HepG2 (cell line): ENCODE data around the gene JPH2. TPM values are rescaled to one million over a fixed set of nuclear protein-coding genes. Genes with fewer than 3 reads are reported as not detected.

Experiments used
- ATAC-seq: fragments of 200-7000 bp; cut with Tn5 transposase; 3 replicates; pipeline ENCODE4 v1.9.1; 2020; ENCODE audit warnings: mild to moderate bottlenecking, moderate library complexity
- BruUV-seq: library from RNA; stranded (reverse); fragments of 400-500 nt; replicated peaks from 2 replicates; lab custom pipeline; 2021; lab: Mats Ljungman, UMichigan
- CTCF ChIA-PET: fragments of 300-600 bp; formaldehyde crosslinking; extraction: SDS; loops from one replicate; lab custom pipeline; 2021; ENCODE audit warnings: low total read pairs, inconsistent platforms, low intra/inter-chr PET ratio; lab: Yijun Ruan, JAX
- POLR2A ChIA-PET: fragments of 350-600 bp; sonication (Branson Sonifier 250); formaldehyde crosslinking; loops from one replicate; lab custom pipeline; 2020; ENCODE audit warnings: antibody characterized with exemption, inconsistent platforms; lab: Yijun Ruan, JAX
- DNase-seq: peaks from one replicate; pipeline ENCODE4 v3.0.0-alpha.2; 2015; ENCODE audit warnings: low spot score
- FAIRE-seq: peaks from 3 replicates; lab custom pipeline; 2011; peaks lifted over from hg19 to GRCh38; lab: Jason Lieb, UNC
- H2AFZ ChIP-seq: one replicate; pipeline ENCODE4 v1.6.1; 2011; ENCODE audit warnings: low read length, inconsistent platforms
- H3K27ac ChIP-seq: fragments of 300-600 bp; 3 replicates; pipeline ENCODE4 v1.8.0; 2011; ENCODE audit warnings: mixed run types, mild to moderate bottlenecking, mixed read lengths, low read length, inconsistent platforms; ENCODE audit not compliant: insufficient read depth; ENCODE audit errors: extremely low read length
- H3K27me3 ChIP-seq, 2 experiments: fragments of 200-600 bp in 1 of 2; 2 replicates in 1 of 2; 3 replicates in 1 of 2; pipeline versions ENCODE4 v1.6.0 to v1.8.0; 2011; ENCODE audit warnings: low read length in 2 of 2, mild to moderate bottlenecking in 2 of 2, moderate library complexity in 2 of 2, inconsistent platforms in 1 of 2; ENCODE audit not compliant: insufficient read depth in 2 of 2, control insufficient read depth in 1 of 2
- H3K36me3 ChIP-seq, 2 experiments: fragments of 200-600 bp in 1 of 2; replicated peaks in 1 of 2; 2 replicates in 1 of 2; 3 replicates in 1 of 2; pipeline versions ENCODE4 v1.5.1 to v1.8.0; 2011; ENCODE audit warnings: low read length in 2 of 2, inconsistent platforms in 1 of 2; ENCODE audit not compliant: insufficient read depth in 2 of 2, control insufficient read depth in 1 of 2
- H3K4me1 ChIP-seq: 2 replicates; pipeline ENCODE4 v1.5.1; 2012; ENCODE audit warnings: low read length, inconsistent platforms; ENCODE audit not compliant: insufficient read depth
- H3K4me2 ChIP-seq: 2 replicates; pipeline ENCODE4 v1.6.0; 2011; ENCODE audit warnings: low read depth, low read length, inconsistent platforms
- H3K4me3 ChIP-seq, 3 experiments: fragments of 200-600 bp in 1 of 3; sonication (generic), shearing (Covaris generic) in 1 of 3; replicated peaks in 1 of 3; 2 replicates each; pipeline ENCODE4 v1.5.1; 2011 to 2016; ENCODE audit warnings: low read length in 3 of 3, inconsistent platforms in 2 of 3, low read depth in 2 of 3, mild to moderate bottlenecking in 2 of 3, control low read depth in 1 of 3, mixed read lengths in 1 of 3; ENCODE audit not compliant: insufficient read depth in 1 of 3
- H3K79me2 ChIP-seq: one replicate; pipeline ENCODE4 v1.6.1; 2011; ENCODE audit warnings: low read length, inconsistent platforms; ENCODE audit not compliant: insufficient read depth
- H3K9ac ChIP-seq: 2 replicates; pipeline ENCODE4 v1.6.0; 2011; ENCODE audit warnings: mild to moderate bottlenecking, low read depth, low read length, inconsistent platforms; ENCODE audit not compliant: insufficient read depth
- H3K9me3 ChIP-seq: 2 replicates; pipeline ENCODE4 v1.5.1; 2012; ENCODE audit warnings: mild to moderate bottlenecking, low read length
- H4K20me1 ChIP-seq: 2 replicates; pipeline ENCODE4 v1.6.0; 2011; ENCODE audit warnings: inconsistent platforms, mild to moderate bottlenecking, low read length, moderate library complexity; ENCODE audit not compliant: insufficient read depth
- CC2D1A ChIP-seq: sonication (generic); formaldehyde crosslinking; IDR thresholded peaks from 2 replicates; pipeline ENCODE4 v1.8.1; 2023; ENCODE audit warnings: mild to moderate bottlenecking, missing genetic modification reagents
- NFE2L2 ChIP-seq: fragments of 150-350 bp; IDR thresholded peaks from 2 replicates; pipeline ENCODE4 v1.6.1; 2014; ENCODE audit warnings: low read length
- TCF7 ChIP-seq: sonication (generic); IDR thresholded peaks from 2 replicates; pipeline ENCODE4 v1.6.1; 2016; ENCODE audit warnings: antibody characterized with exemption, low read depth
- WGBS: methylation state at CpG from one replicate; pipeline ENCODE4 v1.1.6; 2017; ENCODE audit warnings: low lambda C conversion rate; 5-methylcytosine and 5-hydroxymethylcytosine counted together
- in situ Hi-C: cut with HindIII; loops from 2 replicates; pipeline ENCODE4 v1.10.0; 2017; ENCODE audit warnings: low pct_unique_long_range_greater_than_20kb; ENCODE audit not compliant: extremely low pct_ligation_motif_present
- intact Hi-C: fragments of 100-400 bp; cut with micrococcal nuclease; formaldehyde crosslinking; loops from one replicate; pipeline ENCODE4 v1.10.0; 2022; ENCODE audit not compliant: unreplicated experiment
- polyA plus RNA-seq, 8 experiments: library from polyadenylated mRNA; depleted of rRNA in 3 of 8; stranded (reverse) in 7 of 8; unstranded in 1 of 8; fragments of >200 nt; fragmentation: Illumina TruSeq in 4 of 8; extraction: Trizol in 4 of 8; gene quantifications; 2 replicates each; pipeline versions ENCODE4 v1.2.1 to v1.2.3, GENCODE V29; 2011 to 2016; ENCODE audit warnings: low read depth in 4 of 8, missing spikeins in 1 of 8, mixed read lengths in 1 of 8; ENCODE audit not compliant: insufficient read depth in 1 of 8
- total RNA-seq, 5 experiments: library from RNA; depleted of rRNA; stranded (reverse); fragments of >200 nt; fragmentation: Illumina TruSeq; extraction: Trizol; gene quantifications; 2 replicates each; pipeline ENCODE4 v1.2.3, GENCODE V29; 2016; ENCODE audit warnings: low read depth in 1 of 5
- TF ChIP-seq, protein P1 (sequence below): sonication (generic); formaldehyde crosslinking; IDR thresholded peaks from 2 replicates; pipeline ENCODE4 v1.5.0; 2020; ENCODE audit warnings: mild to moderate bottlenecking, missing genetic modification reagents, moderate library complexity
- TF ChIP-seq, protein P2 (sequence below): sonication (generic); formaldehyde crosslinking; IDR thresholded peaks from 2 replicates; pipeline ENCODE4 v1.8.0; 2022; ENCODE audit warnings: mild to moderate bottlenecking, missing genetic modification reagents
- TF ChIP-seq, protein P3 (sequence below): sonication (generic); IDR thresholded peaks from 2 replicates; pipeline ENCODE4 v1.6.1; 2016; ENCODE audit warnings: low read depth, borderline replicate concordance

Gene JPH2
- total and polyA plus RNA-seq, 2 of the 13 experiments (the other 11 are each of a cell fraction or from before 2014, with no cell fraction given), result 0.42 TPM; not detected in 1

DNA sequence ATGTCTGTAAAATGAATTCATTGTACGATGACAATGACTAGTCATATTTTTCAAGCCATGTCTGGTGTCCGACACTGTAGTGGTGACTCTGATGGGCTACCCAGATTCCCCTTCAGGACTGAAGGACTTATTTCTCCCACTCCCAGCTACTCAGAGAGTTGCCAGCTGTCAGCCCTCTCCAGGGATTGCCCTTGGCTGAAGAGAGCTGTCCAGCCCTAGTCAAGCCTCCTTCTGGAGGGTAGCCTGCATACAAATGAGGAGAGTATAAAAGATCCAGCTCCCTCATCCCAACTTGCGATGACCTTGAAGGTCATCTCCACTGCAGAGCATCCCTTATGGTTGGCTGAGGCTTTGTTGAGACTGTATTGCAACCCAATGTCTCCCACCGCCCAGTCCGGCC, 29.9 kb downstream of the JPH2 start:
- POLR2A ChIA-PET, result no interaction called here
- Histone ChIP-seq H3K9me3 (no peaks in the 10 kb centered on the region), H3K4me1 (no peaks in the 10 kb centered on the region), H3K27me3 (peaks cover 2 to 20% of the 10 kb centered on the region in 2 experiments; a peak in 3 of 5 replicates), H3K9ac (no peak overlapping the region), H3K4me3 (no peak overlapping the region), H3K79me2 (no peaks in the 10 kb centered on the region), H2AFZ (no peak overlapping the region), H3K36me3 (no peaks in the 10 kb centered on the region), H3K27ac (no peak overlapping the region), H3K4me2 (no peak overlapping the region), H4K20me1 (no peaks in the 10 kb centered on the region)
- no peak for FAIRE-seq
- no TSS peak for BruUV-seq
- DNase-seq, result no peak
- in situ Hi-C loops, result no loop called here
- CTCF ChIA-PET, result no interaction called here
- TF ChIP-seq NFE2L2 (0 out of 2 replicates have a peak, but pooled peaks have one; percentile 23), CC2D1A (CRISPR knock-in tag) (no peak)
- TF ChIP-seq, all 625 proteins: peak for 1
- WGBS, result 22% methylated on average over 5 of the region's 5 CpGs
- intact Hi-C loops, result no loop called here
- ATAC-seq, result no peak

DNA sequence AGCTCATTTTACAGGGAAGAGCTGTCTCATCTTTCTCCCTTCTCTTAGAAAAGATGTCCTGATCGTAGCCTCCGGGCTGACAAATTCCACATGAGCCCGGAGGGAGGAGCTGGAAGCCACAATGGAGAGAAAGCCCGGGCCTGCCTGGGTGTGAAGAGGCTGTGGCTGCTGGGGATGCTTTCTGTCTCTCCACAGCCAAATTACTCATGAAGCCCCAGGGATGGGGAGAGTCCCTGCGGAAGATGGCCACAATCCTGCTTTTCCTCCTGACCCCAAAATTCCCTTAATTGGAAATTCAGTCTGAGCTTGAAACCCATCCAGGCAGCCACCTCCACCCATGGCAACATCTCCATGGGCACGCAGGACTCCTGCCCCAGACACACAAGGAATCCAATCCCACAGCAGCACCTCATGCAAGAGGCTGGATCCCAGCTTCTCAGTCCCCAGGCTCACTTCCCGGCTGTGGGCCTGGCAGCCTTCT, 32.4 kb downstream of the JPH2 start:
- in situ Hi-C loops, result no loop called here
- no peak overlapping the region for H3K27ac ChIP-seq
- no peak for TF ChIP-seq TCF7
- TF ChIP-seq, protein P1, sequence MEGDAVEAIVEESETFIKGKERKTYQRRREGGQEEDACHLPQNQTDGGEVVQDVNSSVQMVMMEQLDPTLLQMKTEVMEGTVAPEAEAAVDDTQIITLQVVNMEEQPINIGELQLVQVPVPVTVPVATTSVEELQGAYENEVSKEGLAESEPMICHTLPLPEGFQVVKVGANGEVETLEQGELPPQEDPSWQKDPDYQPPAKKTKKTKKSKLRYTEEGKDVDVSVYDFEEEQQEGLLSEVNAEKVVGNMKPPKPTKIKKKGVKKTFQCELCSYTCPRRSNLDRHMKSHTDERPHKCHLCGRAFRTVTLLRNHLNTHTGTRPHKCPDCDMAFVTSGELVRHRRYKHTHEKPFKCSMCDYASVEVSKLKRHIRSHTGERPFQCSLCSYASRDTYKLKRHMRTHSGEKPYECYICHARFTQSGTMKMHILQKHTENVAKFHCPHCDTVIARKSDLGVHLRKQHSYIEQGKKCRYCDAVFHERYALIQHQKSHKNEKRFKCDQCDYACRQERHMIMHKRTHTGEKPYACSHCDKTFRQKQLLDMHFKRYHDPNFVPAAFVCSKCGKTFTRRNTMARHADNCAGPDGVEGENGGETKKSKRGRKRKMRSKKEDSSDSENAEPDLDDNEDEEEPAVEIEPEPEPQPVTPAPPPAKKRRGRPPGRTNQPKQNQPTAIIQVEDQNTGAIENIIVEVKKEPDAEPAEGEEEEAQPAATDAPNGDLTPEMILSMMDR (CRISPR knock-in tag), result 0 out of 2 replicates have a peak, but pooled peaks have one; percentile 6
- TF ChIP-seq, protein P2, sequence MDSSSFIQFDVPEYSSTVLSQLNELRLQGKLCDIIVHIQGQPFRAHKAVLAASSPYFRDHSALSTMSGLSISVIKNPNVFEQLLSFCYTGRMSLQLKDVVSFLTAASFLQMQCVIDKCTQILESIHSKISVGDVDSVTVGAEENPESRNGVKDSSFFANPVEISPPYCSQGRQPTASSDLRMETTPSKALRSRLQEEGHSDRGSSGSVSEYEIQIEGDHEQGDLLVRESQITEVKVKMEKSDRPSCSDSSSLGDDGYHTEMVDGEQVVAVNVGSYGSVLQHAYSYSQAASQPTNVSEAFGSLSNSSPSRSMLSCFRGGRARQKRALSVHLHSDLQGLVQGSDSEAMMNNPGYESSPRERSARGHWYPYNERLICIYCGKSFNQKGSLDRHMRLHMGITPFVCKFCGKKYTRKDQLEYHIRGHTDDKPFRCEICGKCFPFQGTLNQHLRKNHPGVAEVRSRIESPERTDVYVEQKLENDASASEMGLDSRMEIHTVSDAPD (CRISPR knock-in tag), result no peak
- TF ChIP-seq, protein P3, sequence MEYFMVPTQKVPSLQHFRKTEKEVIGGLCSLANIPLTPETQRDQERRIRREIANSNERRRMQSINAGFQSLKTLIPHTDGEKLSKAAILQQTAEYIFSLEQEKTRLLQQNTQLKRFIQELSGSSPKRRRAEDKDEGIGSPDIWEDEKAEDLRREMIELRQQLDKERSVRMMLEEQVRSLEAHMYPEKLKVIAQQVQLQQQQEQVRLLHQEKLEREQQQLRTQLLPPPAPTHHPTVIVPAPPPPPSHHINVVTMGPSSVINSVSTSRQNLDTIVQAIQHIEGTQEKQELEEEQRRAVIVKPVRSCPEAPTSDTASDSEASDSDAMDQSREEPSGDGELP, result no peak
- ChIA-PET CTCF (no interaction called here), POLR2A (no interaction called here)
- no peaks in the 10 kb centered on the region for H3K79me2 ChIP-seq
- FAIRE-seq (no peak), DNase-seq (no peak), ATAC-seq (no peak)
- no peaks in the 10 kb centered on the region for H3K4me1 ChIP-seq
- no peak overlapping the region for H3K4me3 ChIP-seq
- H3K9me3 ChIP-seq, result no peaks in the 10 kb centered on the region
- WGBS, result 16% methylated on average over 7 of the region's 7 CpGs
- no peak overlapping the region for H2AFZ ChIP-seq
- H3K4me2 ChIP-seq, result no peak overlapping the region
- H3K36me3 ChIP-seq, result no peaks in the 10 kb centered on the region
- H4K20me1 ChIP-seq, result no peaks in the 10 kb centered on the region
- peaks cover 2 to 27% of the 10 kb centered on the region in 2 experiments; a peak in 3 of 5 replicates for H3K27me3 ChIP-seq
- BruUV-seq, result no TSS peak
- no peak overlapping the region for H3K9ac ChIP-seq
- intact Hi-C loops, result no loop called here
